B cell (primary cell): ENCODE results near the gene CRABP1. TPM values are rescaled to one million over a fixed set of nuclear protein-coding genes. Genes with fewer than 3 reads are reported as not detected.

Experiments
- ATAC-seq: fragments of 200-7000 bp; cut with Tn5 transposase; one replicate; pipeline ENCODE4 v1.10.0; 2021; ENCODE audit warnings: low read depth, mild to moderate bottlenecking, moderate number of reproducible peaks, moderate library complexity
- CTCF ChIA-PET: fragments of 350-600 bp; sonication (Branson Sonifier 250); formaldehyde crosslinking; loops from one replicate; lab custom pipeline; 2021; ENCODE audit warnings: antibody characterized with exemption, inconsistent platforms; lab: Charles Lee
- POLR2A ChIA-PET: fragments of 350-600 bp; sonication (Branson Sonifier 250); formaldehyde crosslinking; loops from one replicate; lab custom pipeline; 2021; ENCODE audit warnings: antibody characterized with exemption; lab: Charles Lee
- DNase-seq: peaks from one replicate; pipeline ENCODE4 v3.0.0; 2013
- H2AFZ ChIP-seq: 2 replicates; pipeline ENCODE4 v1.6.1; 2012; ENCODE audit warnings: mild to moderate bottlenecking, low read depth, low read length; ENCODE audit not compliant: insufficient read depth, poor library complexity, severe bottlenecking
- H3K27ac ChIP-seq, 2 donors: 1 replicate in 1 of 2; 2 replicates in 1 of 2; pipeline ENCODE4 v1.5.1; 2012 to 2013; ENCODE audit warnings: low read length in 2 of 2, mild to moderate bottlenecking in 2 of 2, moderate library complexity in 1 of 2
- H3K27me3 ChIP-seq, 4 experiments: fragments of 200-600 bp in 1 of 4; sonication (generic) in 1 of 4; replicated peaks in 1 of 4; 1 replicate in 2 of 4; 2 replicates in 2 of 4; pipeline versions ENCODE4 v1.6.1 to v1.7.0; 2013 to 2016; ENCODE audit warnings: low read length in 3 of 4, mild to moderate bottlenecking in 2 of 4, mixed read lengths in 1 of 4, moderate library complexity in 1 of 4; ENCODE audit not compliant: insufficient read depth in 4 of 4, control insufficient read depth in 3 of 4; ENCODE audit errors: control extremely low read depth in 1 of 4
- H3K36me3 ChIP-seq, 2 experiments: replicated peaks in 1 of 2; 1 replicate in 1 of 2; 2 replicates in 1 of 2; pipeline versions ENCODE4 v1.6.1 to v1.7.1; 2013; ENCODE audit warnings: low read length in 1 of 2; ENCODE audit not compliant: insufficient read depth in 2 of 2, control insufficient read depth in 1 of 2; ENCODE audit errors: control extremely low read depth in 1 of 2, extremely low read depth in 1 of 2
- H3K4me1 ChIP-seq, 2 donors: fragments of 200-600 bp in 1 of 2; sonication (generic) in 1 of 2; 1 replicate in 1 of 2; 2 replicates in 1 of 2; pipeline versions ENCODE4 v1.5.1 to v1.6.1; 2013 to 2017; ENCODE audit warnings: low read length in 2 of 2; ENCODE audit not compliant: control insufficient read depth in 2 of 2, insufficient read depth in 2 of 2
- H3K4me2 ChIP-seq: replicated peaks from 2 replicates; pipeline ENCODE3; 2012; ENCODE audit warnings: mild to moderate bottlenecking, low read depth, low read length; ENCODE audit not compliant: poor library complexity, severe bottlenecking
- H3K4me3 ChIP-seq, 5 experiments: fragments of 200-600 bp in 1 of 5; sonication (generic) in 1 of 5; 1 replicate in 3 of 5; 2 replicates in 2 of 5; pipeline versions ENCODE4 v1.5.1 to v1.7.0; 2011 to 2016; ENCODE audit warnings: low read length in 4 of 5, mild to moderate bottlenecking in 4 of 5, low read depth in 2 of 5, control low read depth in 1 of 5, moderate library complexity in 1 of 5; ENCODE audit not compliant: insufficient read depth in 1 of 5; ENCODE audit errors: control extremely low read depth in 1 of 5, extremely low read depth in 1 of 5
- H3K79me2 ChIP-seq: fragments of 200-600 bp; sonication (generic); one replicate; pipeline ENCODE4 v1.6.0; 2016; ENCODE audit warnings: low read length; ENCODE audit not compliant: control insufficient read depth, insufficient read depth
- H3K9ac ChIP-seq: fragments of 200-600 bp; sonication (generic); 2 replicates; pipeline ENCODE4 v1.6.1; 2017; ENCODE audit warnings: mild to moderate bottlenecking, low read length, moderate library complexity
- H3K9me3 ChIP-seq, 3 donors: one replicate each; pipeline versions ENCODE4 v1.6.1 to v1.7.1; 2013; ENCODE audit warnings: low read length in 2 of 3; ENCODE audit not compliant: control insufficient read depth in 2 of 3, insufficient read depth in 1 of 3; ENCODE audit errors: control extremely low read depth in 1 of 3
- H4K20me1 ChIP-seq: 2 replicates; pipeline ENCODE4 v1.6.0; 2012; ENCODE audit warnings: mild to moderate bottlenecking, low read length; ENCODE audit not compliant: insufficient read depth, control insufficient read depth, poor library complexity, severe bottlenecking
- H3K27ac Mint-ChIP-seq: one replicate; pipeline ENCODE4 v1.8.0; 2021; ENCODE audit warnings: mixed read lengths
- H3K27me3 Mint-ChIP-seq: one replicate; pipeline ENCODE4 v1.8.0; 2021; ENCODE audit warnings: mixed read lengths
- H3K4me1 Mint-ChIP-seq: one replicate; pipeline ENCODE4 v1.8.0; 2021; ENCODE audit warnings: mixed read lengths
- H3K4me3 Mint-ChIP-seq: one replicate; pipeline ENCODE4 v1.8.0; 2021; ENCODE audit warnings: mixed read lengths
- H3K9me3 Mint-ChIP-seq: one replicate; pipeline ENCODE4 v1.8.0; 2022; ENCODE audit warnings: mixed read lengths; ENCODE audit not compliant: insufficient read depth
- EZH2 ChIP-seq: IDR thresholded peaks from 2 replicates; pipeline ENCODE4 v1.6.1; 2012; ENCODE audit warnings: borderline replicate concordance, low read depth, mild to moderate bottlenecking, moderate library complexity, low read length; ENCODE audit not compliant: insufficient read depth, poor library complexity, severe bottlenecking
- WGBS: methylation state at CpG from one replicate; pipeline ENCODE4 v1.1.5; 2013; ENCODE audit warnings: missing lambda C conversion rate; ENCODE audit not compliant: insufficient coverage; 5-methylcytosine and 5-hydroxymethylcytosine counted together
- intact Hi-C: fragments of 100-400 bp; cut with micrococcal nuclease; formaldehyde crosslinking; loops from one replicate; pipeline ENCODE4 v1.10.0; 2022
- polyA plus RNA-seq: library from polyadenylated mRNA; depleted of rRNA; stranded (reverse); fragments of >200 nt; gene quantifications from 2 replicates; pipeline ENCODE4 v1.2.3, GENCODE V29; 2012
- total RNA-seq, 2 donors: library from RNA; stranded (reverse); fragments of 120-200 nt in 1 of 2; gene quantifications; 1 replicate in 1 of 2; 2 replicates in 1 of 2; pipeline versions ENCODE4 v1.2.3 to v1.2.4, GENCODE V29; 2013 to 2022
- TF ChIP-seq, protein P1 (sequence below): fragments of 200-600 bp; IDR thresholded peaks from one replicate; pipeline ENCODE4 v1.8.0; 2022; ENCODE audit warnings: antibody characterized with exemption, mild to moderate bottlenecking

The CRABP1 gene
- total and polyA plus RNA-seq, 2 donors (not counting 1 experiment from before 2014, with no cell fraction given) = not detected

DNA sequence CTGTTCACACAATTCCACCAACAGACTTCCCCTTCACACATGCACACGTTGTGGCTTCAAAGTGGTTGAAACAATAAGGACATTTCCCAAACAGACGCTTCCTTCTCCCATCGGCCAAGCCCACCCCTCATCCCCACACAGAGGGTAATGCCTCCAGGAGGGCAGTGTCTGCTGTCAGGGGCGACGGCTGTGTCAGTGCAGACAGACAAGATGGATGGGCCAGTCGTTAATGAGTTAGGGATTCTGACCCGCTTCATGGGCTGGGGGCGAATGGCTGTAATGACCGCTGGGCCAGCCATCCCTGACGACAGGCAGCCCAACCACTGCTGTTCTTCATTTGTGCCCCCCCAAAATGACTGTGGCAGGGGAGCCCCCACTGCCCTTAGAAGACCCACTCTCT, 20.6 kb upstream of the CRABP1 start:
- 80% methylated on average over 10 of the region's 10 CpGs for WGBS
- no peaks in the 10 kb centered on the region for H3K9me3 Mint-ChIP-seq
- ATAC-seq (no peak), DNase-seq (no peak)
- H3K27me3 Mint-ChIP-seq = no peaks in the 10 kb centered on the region
- intact Hi-C loops = no loop called here
- H3K4me3 Mint-ChIP-seq = no peak overlapping the region
- Histone ChIP-seq H3K27me3 (no peaks in the 10 kb centered on the region), H3K9me3 (no peaks in the 10 kb centered on the region), H3K36me3 (no peaks in the 10 kb centered on the region), H3K27ac (no peak overlapping the region), H3K4me3 (no peak overlapping the region), H2AFZ (peak overlapping the region; percentile 14), H3K4me1 (no peaks in the 10 kb centered on the region), H3K4me2 (no peak overlapping the region), H3K79me2 (no peaks in the 10 kb centered on the region), H4K20me1 (no peaks in the 10 kb centered on the region), H3K9ac (no peak overlapping the region)
- ChIA-PET POLR2A (no interaction called here), CTCF (no interaction called here)
- H3K4me1 Mint-ChIP-seq = no peaks in the 10 kb centered on the region
- no peak for TF ChIP-seq EZH2
- TF ChIP-seq, protein P1, sequence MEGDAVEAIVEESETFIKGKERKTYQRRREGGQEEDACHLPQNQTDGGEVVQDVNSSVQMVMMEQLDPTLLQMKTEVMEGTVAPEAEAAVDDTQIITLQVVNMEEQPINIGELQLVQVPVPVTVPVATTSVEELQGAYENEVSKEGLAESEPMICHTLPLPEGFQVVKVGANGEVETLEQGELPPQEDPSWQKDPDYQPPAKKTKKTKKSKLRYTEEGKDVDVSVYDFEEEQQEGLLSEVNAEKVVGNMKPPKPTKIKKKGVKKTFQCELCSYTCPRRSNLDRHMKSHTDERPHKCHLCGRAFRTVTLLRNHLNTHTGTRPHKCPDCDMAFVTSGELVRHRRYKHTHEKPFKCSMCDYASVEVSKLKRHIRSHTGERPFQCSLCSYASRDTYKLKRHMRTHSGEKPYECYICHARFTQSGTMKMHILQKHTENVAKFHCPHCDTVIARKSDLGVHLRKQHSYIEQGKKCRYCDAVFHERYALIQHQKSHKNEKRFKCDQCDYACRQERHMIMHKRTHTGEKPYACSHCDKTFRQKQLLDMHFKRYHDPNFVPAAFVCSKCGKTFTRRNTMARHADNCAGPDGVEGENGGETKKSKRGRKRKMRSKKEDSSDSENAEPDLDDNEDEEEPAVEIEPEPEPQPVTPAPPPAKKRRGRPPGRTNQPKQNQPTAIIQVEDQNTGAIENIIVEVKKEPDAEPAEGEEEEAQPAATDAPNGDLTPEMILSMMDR = no peak
- no peak overlapping the region for H3K27ac Mint-ChIP-seq

DNA sequence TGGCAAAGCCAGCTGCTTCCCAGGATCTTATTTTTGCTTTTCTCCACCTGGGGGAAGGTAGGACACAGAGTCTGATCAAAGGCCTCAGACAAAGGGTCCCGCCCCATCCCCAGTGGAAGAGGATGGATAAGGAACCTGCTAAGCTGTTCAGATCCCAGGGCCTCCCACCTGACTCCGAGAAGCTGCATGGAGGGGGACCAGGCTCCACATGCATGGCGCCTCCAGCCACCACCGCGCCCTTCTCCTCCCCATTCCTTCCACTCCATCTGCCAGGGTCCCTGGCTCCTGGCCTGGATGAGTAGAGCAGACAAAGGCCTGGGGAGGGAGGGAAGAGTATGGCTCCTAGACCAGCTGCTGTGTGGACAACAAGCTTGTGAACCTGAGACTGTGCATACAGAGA, 20.0 kb upstream of the CRABP1 start:
- Histone ChIP-seq H4K20me1 (no peaks in the 10 kb centered on the region), H3K27me3 (no peaks in the 10 kb centered on the region), H3K79me2 (no peaks in the 10 kb centered on the region), H3K4me1 (no peaks in the 10 kb centered on the region), H2AFZ (no peak overlapping the region), H3K9ac (no peak overlapping the region), H3K4me3 (no peak overlapping the region), H3K36me3 (no peaks in the 10 kb centered on the region), H3K9me3 (no peaks in the 10 kb centered on the region), H3K4me2 (no peak overlapping the region), H3K27ac (no peak overlapping the region)
- Mint-ChIP-seq H3K27ac (no peak overlapping the region), H3K4me3 (no peak overlapping the region), H3K9me3 (no peaks in the 10 kb centered on the region), H3K27me3 (no peaks in the 10 kb centered on the region), H3K4me1 (no peaks in the 10 kb centered on the region)
- intact Hi-C loops = no loop called here
- no peak for DNase-seq
- ATAC-seq = no peak
- WGBS = 67% methylated on average over 1 of the region's 5 CpGs
- TF ChIP-seq, protein P1 = no peak
- TF ChIP-seq EZH2 = no peak
- CTCF ChIA-PET = no interaction called here
- POLR2A ChIA-PET = no interaction called here
